Spleen (tissue), 7 donors: Measurements from ENCODE around the gene SKOR1.

Experiments
- CTCF ChIP-seq, 11 experiments: fragments of 200-600 bp in 7 of 11; fragments of 450-650 bp in 4 of 11; sonication (generic) in 4 of 11; IDR thresholded peaks in 8 of 11; conservative IDR thresholded peaks in 3 of 11; 1 replicate in 7 of 11; 2 replicates in 4 of 11; pipeline versions ENCODE4 v1.4.0 to v1.8.0; 2016 to 2021; ENCODE audit warnings: antibody characterized with exemption in 11 of 11, inconsistent platforms in 4 of 11, mild to moderate bottlenecking in 1 of 11
- POLR2A ChIP-seq, 3 donors: fragments of 450-650 bp; IDR thresholded peaks; one replicate each; pipeline ENCODE4 v1.5.1; 2017; ENCODE audit warnings: antibody characterized with exemption in 3 of 3, mild to moderate bottlenecking in 1 of 3
- POLR2AphosphoS5 ChIP-seq, 3 donors: sonication (generic); formaldehyde crosslinking; IDR thresholded peaks; one replicate each; pipeline ENCODE4 v1.5.1; 2017; ENCODE audit warnings: antibody characterized with exemption in 3 of 3
- donor health status: DM: no; HTN: no; CAD: no; lungs with moderate emphysema.
- donor health status: DM: no; HTN: no; CAD: no.
- donor health status: DM: no; HTN: no; CAD: no.

GRCh38 chr15:67799801-67800205 lies 25.5 kb upstream of the SKOR1 start:
- TF ChIP-seq CTCF (IDR thresholded peaks at IDR 0.05 in 8 of 11, conservative IDR thresholded peaks at IDR 0.05 in 3 of 11), result no peak
- TF ChIP-seq POLR2AphosphoS5 (IDR thresholded peaks at IDR 0.05), result no peak
- no peak for TF ChIP-seq POLR2A (IDR thresholded peaks at IDR 0.05)
